PC-3 (cell line): ENCODE measurements around the gene HYOU1. TPM values are rescaled to one million over a fixed set of nuclear protein-coding genes. Genes with fewer than 3 reads are reported as not detected.
"Not testable (repeated sequence)": the region's sequence is repeated elsewhere in the genome, so short reads cannot be mapped to it uniquely, and the experiment has no call there.

Experiments
- ATAC-seq: fragments of 200-7000 bp; cut with Tn5 transposase; 2 replicates; pipeline ENCODE4 v1.9.1; 2020; ENCODE audit warnings: mild to moderate bottlenecking, moderate library complexity
- BruUV-seq: library from RNA; stranded (reverse); fragments of 400-500 nt; replicated peaks from 2 replicates; lab custom pipeline; 2021; lab: Mats Ljungman, UMichigan
- CTCF ChIA-PET: fragments of 300-600 bp; sonication (Branson Sonifier 250); formaldehyde crosslinking; loops from one replicate; lab custom pipeline; 2022; ENCODE audit warnings: antibody characterized with exemption; lab: Charles Lee
- POLR2A ChIA-PET: fragments of 300-600 bp; sonication (Branson Sonifier 250); formaldehyde crosslinking; loops from one replicate; lab custom pipeline; 2022; ENCODE audit warnings: antibody characterized with exemption; ENCODE audit not compliant: unreplicated experiment; lab: Charles Lee
- DNase-seq: peaks from one replicate; pipeline ENCODE4 v3.0.0-alpha.2; 2015
- H2AFZ ChIP-seq: fragments of 300-600 bp; sonication (generic); 2 replicates; pipeline ENCODE4 v1.6.0; 2016; ENCODE audit warnings: antibody characterized with exemption, low read length
- H3F3A ChIP-seq: fragments of 300-600 bp; sonication (generic); one replicate; pipeline ENCODE4 v1.6.0; 2017; ENCODE audit warnings: antibody characterized with exemption, low read length, control low read depth, mild to moderate bottlenecking; ENCODE audit not compliant: unreplicated experiment
- H3K27ac ChIP-seq: fragments of 300-600 bp; sonication (generic); 2 replicates; pipeline ENCODE4 v1.5.1; 2016; ENCODE audit warnings: mild to moderate bottlenecking, low read length
- H3K27me3 ChIP-seq: fragments of 300-600 bp; sonication (generic); 2 replicates; pipeline ENCODE4 v1.6.1; 2016; ENCODE audit warnings: low read length, mixed read lengths
- H3K36me3 ChIP-seq: fragments of 300-600 bp; sonication (generic); 2 replicates; pipeline ENCODE4 v1.6.1; 2016; ENCODE audit warnings: low read depth, mixed run types, low read length, mixed read lengths
- H3K4me1 ChIP-seq: fragments of 300-600 bp; sonication (generic); 2 replicates; pipeline ENCODE4 v1.5.1; 2016; ENCODE audit warnings: low read length; ENCODE audit not compliant: insufficient read depth
- H3K4me2 ChIP-seq: fragments of 300-600 bp; sonication (generic); 2 replicates; pipeline ENCODE4 v1.6.0; 2016; ENCODE audit warnings: low read length
- H3K4me3 ChIP-seq: fragments of 300-600 bp; sonication (generic); 2 replicates; pipeline ENCODE4 v1.5.1; 2016; ENCODE audit warnings: mild to moderate bottlenecking, low read length, mixed read lengths
- H3K79me2 ChIP-seq: fragments of 300-600 bp; sonication (generic); 2 replicates; pipeline ENCODE4 v1.6.1; 2017; ENCODE audit warnings: low read length, mixed read lengths
- H3K9ac ChIP-seq: fragments of 300-600 bp; sonication (generic); 2 replicates; pipeline ENCODE4 v1.6.0; 2016; ENCODE audit warnings: mild to moderate bottlenecking, low read length
- H3K9me2 ChIP-seq: fragments of 300-600 bp; sonication (generic); replicated peaks from 2 replicates; pipeline ENCODE4 v1.6.1; 2016; ENCODE audit warnings: mixed run types, low read length, mixed read lengths
- H3K9me3 ChIP-seq: fragments of 300-600 bp; sonication (generic); 2 replicates; pipeline ENCODE4 v1.6.1; 2016; ENCODE audit warnings: low read length, mixed read lengths
- H4K20me1 ChIP-seq: fragments of 300-600 bp; sonication (generic); 2 replicates; pipeline ENCODE4 v1.6.1; 2016; ENCODE audit warnings: low read length, mixed read lengths
- EZH2 ChIP-seq: fragments of 300-600 bp; sonication (generic); IDR thresholded peaks from one replicate; pipeline ENCODE4 v1.6.1; 2017; ENCODE audit warnings: antibody characterized with exemption, mild to moderate bottlenecking, low read length; ENCODE audit not compliant: unreplicated experiment
- EZH2phosphoT487 ChIP-seq: fragments of 300-600 bp; sonication (generic); IDR thresholded peaks from 2 replicates; pipeline ENCODE4 v1.6.1; 2018; ENCODE audit warnings: mild to moderate bottlenecking, antibody characterized with exemption, low read length, borderline replicate concordance
- intact Hi-C: fragments of 100-400 bp; cut with micrococcal nuclease; formaldehyde crosslinking; loops from 2 replicates; pipeline ENCODE4 v1.9.0; 2023
- total RNA-seq: library from RNA; depleted of rRNA; stranded (reverse); fragments of >200 nt; gene quantifications from 2 replicates; pipeline ENCODE4 v1.2.3, GENCODE V29; 2014
- TF ChIP-seq, protein P1 (sequence below): fragments of 300-600 bp; sonication (generic); conservative IDR thresholded peaks from 2 replicates; pipeline ENCODE4 v1.5.1; 2017; ENCODE audit warnings: antibody characterized with exemption, low read depth, mild to moderate bottlenecking, low read length

HYOU1 gene
- total RNA-seq, 1 experiment from 2014 or later = 168 TPM

GRCh38 chr11:119041821-119042514 lies 15.0 kb downstream of the HYOU1 start:
- ATAC-seq (peak; percentile 47), DNase-seq (peak; percentile 32)
- Histone ChIP-seq H3K9ac (no peak overlapping the region), H3K4me2 (no peak overlapping the region), H3K9me3 (no peaks in the 10 kb centered on the region), H3K4me3 (no peak overlapping the region), H3K27ac (no peak overlapping the region), H2AFZ (no peak overlapping the region), H3K36me3 (peaks cover 12% of the 10 kb centered on the region), H3K27me3 (no peaks in the 10 kb centered on the region), H4K20me1 (no peaks in the 10 kb centered on the region), H3K79me2 (no peaks in the 10 kb centered on the region), H3K9me2 (no peaks in the 10 kb centered on the region), H3K4me1 (no peaks in the 10 kb centered on the region), H3F3A (no peaks in the 10 kb centered on the region)
- CTCF ChIA-PET = interaction anchor here (0.5 kb wide), 1 partner anchor 164 kb away, joined by 3 read pairs; the partner anchor contains the start of gene CBL
- no TSS peak for BruUV-seq
- intact Hi-C loops = no loop called here
- TF ChIP-seq EZH2phosphoT487 = no peak
- TF ChIP-seq, protein P1, sequence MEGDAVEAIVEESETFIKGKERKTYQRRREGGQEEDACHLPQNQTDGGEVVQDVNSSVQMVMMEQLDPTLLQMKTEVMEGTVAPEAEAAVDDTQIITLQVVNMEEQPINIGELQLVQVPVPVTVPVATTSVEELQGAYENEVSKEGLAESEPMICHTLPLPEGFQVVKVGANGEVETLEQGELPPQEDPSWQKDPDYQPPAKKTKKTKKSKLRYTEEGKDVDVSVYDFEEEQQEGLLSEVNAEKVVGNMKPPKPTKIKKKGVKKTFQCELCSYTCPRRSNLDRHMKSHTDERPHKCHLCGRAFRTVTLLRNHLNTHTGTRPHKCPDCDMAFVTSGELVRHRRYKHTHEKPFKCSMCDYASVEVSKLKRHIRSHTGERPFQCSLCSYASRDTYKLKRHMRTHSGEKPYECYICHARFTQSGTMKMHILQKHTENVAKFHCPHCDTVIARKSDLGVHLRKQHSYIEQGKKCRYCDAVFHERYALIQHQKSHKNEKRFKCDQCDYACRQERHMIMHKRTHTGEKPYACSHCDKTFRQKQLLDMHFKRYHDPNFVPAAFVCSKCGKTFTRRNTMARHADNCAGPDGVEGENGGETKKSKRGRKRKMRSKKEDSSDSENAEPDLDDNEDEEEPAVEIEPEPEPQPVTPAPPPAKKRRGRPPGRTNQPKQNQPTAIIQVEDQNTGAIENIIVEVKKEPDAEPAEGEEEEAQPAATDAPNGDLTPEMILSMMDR = no peak
- TF ChIP-seq EZH2 = no peak
- POLR2A ChIA-PET = interaction anchor here (0.5 to 0.6 kb wide), 2 partner anchors 14 to 27 kb away, joined by 3 read pairs; no protein-coding TSS in a partner anchor

DNA sequence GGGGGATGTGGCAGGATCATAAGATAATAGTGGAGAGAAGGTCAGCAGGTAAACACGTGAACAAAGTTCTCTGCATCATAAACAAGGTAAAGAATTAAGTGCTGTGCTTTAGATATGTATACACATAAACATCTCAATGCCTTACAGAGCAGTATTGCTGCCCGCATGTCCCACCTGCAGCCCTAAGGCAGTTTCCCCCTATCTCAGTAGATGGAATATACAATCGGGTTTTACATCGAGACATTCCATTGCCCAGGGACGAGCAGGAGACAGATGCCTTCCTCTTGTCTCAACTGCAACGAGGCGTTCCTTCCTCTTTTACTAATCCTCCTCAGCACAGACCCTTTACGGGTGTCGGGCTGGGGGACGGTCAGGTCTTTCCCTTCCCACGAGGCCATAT lies 17.5 kb downstream of the HYOU1 start:
- H4K20me1 ChIP-seq, H2AFZ ChIP-seq, H3K4me1 ChIP-seq, H3F3A ChIP-seq, H3K27ac ChIP-seq, ATAC-seq, H3K27me3 ChIP-seq, H3K4me3 ChIP-seq, BruUV-seq, H3K9me2 ChIP-seq, POLR2A ChIA-PET, H3K9ac ChIP-seq, H3K4me2 ChIP-seq, CTCF ChIA-PET, H3K79me2 ChIP-seq, DNase-seq, intact Hi-C loops, H3K9me3 ChIP-seq, H3K36me3 ChIP-seq: not testable (repeated sequence)

DNA sequence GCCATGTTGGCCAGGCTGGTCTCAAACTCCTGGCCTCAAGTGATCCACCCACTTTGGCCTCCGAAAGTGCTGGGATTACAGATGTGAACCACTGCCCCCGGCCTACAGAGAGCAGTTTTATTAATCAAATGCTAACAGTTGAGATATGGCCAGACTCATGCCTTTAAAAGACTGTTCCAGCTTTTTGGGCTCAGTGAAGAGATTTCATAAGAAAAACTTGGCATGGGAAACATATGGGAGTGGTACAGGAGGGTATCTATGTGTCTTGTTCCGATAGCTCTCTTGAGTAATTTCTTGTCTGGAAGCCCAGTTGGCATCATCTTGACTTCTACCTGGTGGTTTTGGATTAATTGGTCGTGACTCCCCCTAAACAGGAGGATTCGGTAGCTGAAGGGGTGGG lies 18.1 kb downstream of the HYOU1 start:
- Histone ChIP-seq H3K79me2 (no peaks in the 10 kb centered on the region), H4K20me1 (no peaks in the 10 kb centered on the region), H3K27ac (no peak overlapping the region), H3K9me3 (no peaks in the 10 kb centered on the region), H3K36me3 (no peaks in the 10 kb centered on the region), H3F3A (no peaks in the 10 kb centered on the region), H2AFZ (no peak overlapping the region), H3K4me1 (no peaks in the 10 kb centered on the region), H3K9me2 (no peaks in the 10 kb centered on the region), H3K4me2 (no peak overlapping the region), H3K9ac (no peak overlapping the region), H3K27me3 (no peaks in the 10 kb centered on the region), H3K4me3 (no peak overlapping the region)
- no TSS peak for BruUV-seq
- TF ChIP-seq EZH2phosphoT487 (no peak), EZH2 (no peak)
- TF ChIP-seq, protein P1 = no peak
- no peak for DNase-seq
- intact Hi-C loops = no loop called here
- ChIA-PET CTCF (no interaction called here), POLR2A (interaction anchor here (0.6 kb wide), 1 partner anchor 22 kb away, joined by 3 read pairs; no protein-coding TSS in a partner anchor)
- no peak for ATAC-seq
